Coronary artery (tissue), 2 donors: ENCODE measurements around the gene TNFRSF21.
"Not testable (repeated sequence)": the region's sequence is repeated elsewhere in the genome, so short reads cannot be mapped to it uniquely, and the experiment has no call there.

Source experiments
- DNase-seq: peaks from one replicate; pipeline ENCODE4 v3.0.0-alpha.2; 2017; ENCODE audit warnings: low spot score
- H3K27ac ChIP-seq, 2 donors: fragments of 200-600 bp; sonication (generic); one replicate each; pipeline ENCODE4 v1.5.1; 2016 to 2019
- H3K4me3 ChIP-seq: fragments of 200-600 bp; sonication (generic); 2 replicates; pipeline ENCODE4 v1.5.1; 2016; ENCODE audit warnings: mild to moderate bottlenecking, moderate library complexity
- TF ChIP-seq, protein P1 (sequence below): fragments of 200-600 bp; sonication (generic); IDR thresholded peaks from one replicate; pipeline ENCODE4 v1.5.1; 2019; ENCODE audit warnings: antibody characterized with exemption

TNFRSF21 gene

GRCh38 chr6:47323321-47323720 lies 13.6 kb upstream of the TNFRSF21 start:
- no peak for DNase-seq
- TF ChIP-seq, protein P1, sequence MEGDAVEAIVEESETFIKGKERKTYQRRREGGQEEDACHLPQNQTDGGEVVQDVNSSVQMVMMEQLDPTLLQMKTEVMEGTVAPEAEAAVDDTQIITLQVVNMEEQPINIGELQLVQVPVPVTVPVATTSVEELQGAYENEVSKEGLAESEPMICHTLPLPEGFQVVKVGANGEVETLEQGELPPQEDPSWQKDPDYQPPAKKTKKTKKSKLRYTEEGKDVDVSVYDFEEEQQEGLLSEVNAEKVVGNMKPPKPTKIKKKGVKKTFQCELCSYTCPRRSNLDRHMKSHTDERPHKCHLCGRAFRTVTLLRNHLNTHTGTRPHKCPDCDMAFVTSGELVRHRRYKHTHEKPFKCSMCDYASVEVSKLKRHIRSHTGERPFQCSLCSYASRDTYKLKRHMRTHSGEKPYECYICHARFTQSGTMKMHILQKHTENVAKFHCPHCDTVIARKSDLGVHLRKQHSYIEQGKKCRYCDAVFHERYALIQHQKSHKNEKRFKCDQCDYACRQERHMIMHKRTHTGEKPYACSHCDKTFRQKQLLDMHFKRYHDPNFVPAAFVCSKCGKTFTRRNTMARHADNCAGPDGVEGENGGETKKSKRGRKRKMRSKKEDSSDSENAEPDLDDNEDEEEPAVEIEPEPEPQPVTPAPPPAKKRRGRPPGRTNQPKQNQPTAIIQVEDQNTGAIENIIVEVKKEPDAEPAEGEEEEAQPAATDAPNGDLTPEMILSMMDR, result no peak
- Histone ChIP-seq H3K27ac (no peak overlapping the region), H3K4me3 (no peak overlapping the region)

DNA sequence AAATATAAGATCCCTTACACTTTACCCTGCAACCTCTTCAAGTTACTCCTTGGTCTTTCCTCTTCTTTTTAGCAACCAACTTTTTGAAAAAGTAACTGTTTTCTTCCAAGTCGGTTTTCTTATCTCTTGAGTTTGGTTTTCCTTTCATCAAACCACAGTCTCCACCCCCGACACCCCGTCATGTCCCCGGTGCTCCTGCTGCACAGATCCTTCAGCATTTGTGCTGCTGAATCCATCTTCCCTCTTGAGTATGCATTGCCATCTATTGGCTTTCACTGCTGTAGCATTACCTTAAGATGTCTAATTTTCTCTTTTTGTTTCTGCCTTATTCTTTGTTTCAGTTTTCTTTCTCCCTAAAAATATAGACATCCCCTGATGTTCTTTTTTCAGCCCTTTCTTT lies 11.9 kb upstream of the TNFRSF21 start:
- TF ChIP-seq, protein P1, result no peak

GRCh38 chr6:47319867-47320266 lies 10.2 kb upstream of the TNFRSF21 start:
- no peak for DNase-seq
- no peak overlapping the region for H3K4me3 ChIP-seq
- TF ChIP-seq, protein P1, result no peak
- H3K27ac ChIP-seq, result no peak overlapping the region

More for the DNA sequence above, 11.9 kb upstream of the TNFRSF21 start:
- DNase-seq, result no peak
- H3K4me3 ChIP-seq, result no peak overlapping the region
- no peak overlapping the region for H3K27ac ChIP-seq

- H3K4me3 ChIP-seq, result no peak overlapping the region
- DNase-seq, result no peak
- H3K27ac ChIP-seq, result no peak overlapping the region
- TF ChIP-seq, protein P1, result no peak
Observed at GRCh38 chr6:47319382-47319781, 9.7 kb upstream of the TNFRSF21 start.

- TF ChIP-seq, protein P1, result no peak
- no peak for DNase-seq
- H3K27ac ChIP-seq, result no peak overlapping the region
- H3K4me3 ChIP-seq, result no peak overlapping the region
Observed at GRCh38 chr6:47318236-47318989, 8.7 kb upstream of the TNFRSF21 start.

- H3K4me3 ChIP-seq, H3K27ac ChIP-seq, DNase-seq: not testable (repeated sequence)
Observed at GRCh38 chr6:47315181-47315580, 5.5 kb upstream of the TNFRSF21 start.

- H3K27ac ChIP-seq, result no peak overlapping the region
- DNase-seq, result no peak
- peak overlapping the region; percentile 82 for H3K4me3 ChIP-seq
- TF ChIP-seq, protein P1, result no peak
Observed at GRCh38 chr6:47310131-47310480, 401 bp upstream of the TNFRSF21 start.
